ENCODE results near the gene MAP3K10. TPM values are rescaled to one million over a fixed set of nuclear protein-coding genes. Genes with fewer than 3 reads are reported as not detected.

The MAP3K10 gene
- total RNA-seq, 2 donors from 2014 or later = 10.5 to 23.8 TPM

DNA sequence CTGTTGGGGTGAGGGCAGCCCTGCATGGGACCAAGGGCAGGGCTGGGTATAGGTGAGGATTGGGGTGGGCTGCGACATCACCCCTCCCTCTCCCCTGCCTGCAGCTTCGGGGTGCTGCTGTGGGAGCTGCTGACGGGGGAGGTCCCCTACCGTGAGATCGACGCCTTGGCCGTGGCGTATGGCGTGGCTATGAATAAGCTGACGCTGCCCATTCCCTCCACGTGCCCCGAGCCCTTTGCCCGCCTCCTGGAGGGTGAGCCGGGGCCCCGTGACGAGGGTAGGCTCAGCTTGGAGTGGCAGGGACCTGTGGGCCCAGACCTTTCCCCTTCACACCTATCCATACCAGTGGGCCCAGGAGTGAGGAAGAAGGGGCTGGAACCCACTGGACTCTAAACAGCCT is 13.2 kb downstream of the MAP3K10 start:
- 96% methylated on average over 16 of the region's 16 CpGs for WGBS

DNA sequence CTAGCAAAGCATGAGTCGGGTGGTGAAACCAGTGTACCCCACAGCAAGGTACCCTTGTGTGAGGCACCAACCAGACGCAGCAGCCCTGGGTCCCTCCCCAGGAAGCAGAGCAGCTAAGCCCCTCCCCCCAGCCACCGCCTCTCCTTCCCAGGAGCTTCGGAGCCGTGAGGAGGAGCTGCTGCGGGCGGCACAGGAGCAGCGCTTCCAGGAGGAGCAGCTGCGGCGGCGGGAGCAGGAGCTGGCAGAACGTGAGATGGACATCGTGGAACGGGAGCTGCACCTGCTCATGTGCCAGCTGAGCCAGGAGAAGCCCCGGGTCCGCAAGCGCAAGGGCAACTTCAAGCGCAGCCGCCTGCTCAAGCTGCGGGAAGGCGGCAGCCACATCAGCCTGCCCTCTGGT is 14.5 kb downstream of the MAP3K10 start:
- Histone ChIP-seq H3K27me3 (replicated peaks; ENCODE audit: insufficient read depth) (no peaks in the 10 kb centered on the region), H3K27ac (no peak overlapping the region), H3K9me3 (no peaks in the 10 kb centered on the region), H3K4me1 (replicated peaks) (no peaks in the 10 kb centered on the region), H3K36me3 (peaks cover 0 to 1% of the 10 kb centered on the region in 2 donors), H3K4me3 (no peak overlapping the region)
- DNase-seq (ENCODE audit: low spot score) = no peak
- intact Hi-C loops (cut with DNase I) = no loop called here
- no peak for TF ChIP-seq POLR2AphosphoS5 (IDR thresholded peaks at IDR 0.05)
- no peak for TF ChIP-seq POLR2A (IDR thresholded peaks at IDR 0.05)
- TF ChIP-seq, protein P1, sequence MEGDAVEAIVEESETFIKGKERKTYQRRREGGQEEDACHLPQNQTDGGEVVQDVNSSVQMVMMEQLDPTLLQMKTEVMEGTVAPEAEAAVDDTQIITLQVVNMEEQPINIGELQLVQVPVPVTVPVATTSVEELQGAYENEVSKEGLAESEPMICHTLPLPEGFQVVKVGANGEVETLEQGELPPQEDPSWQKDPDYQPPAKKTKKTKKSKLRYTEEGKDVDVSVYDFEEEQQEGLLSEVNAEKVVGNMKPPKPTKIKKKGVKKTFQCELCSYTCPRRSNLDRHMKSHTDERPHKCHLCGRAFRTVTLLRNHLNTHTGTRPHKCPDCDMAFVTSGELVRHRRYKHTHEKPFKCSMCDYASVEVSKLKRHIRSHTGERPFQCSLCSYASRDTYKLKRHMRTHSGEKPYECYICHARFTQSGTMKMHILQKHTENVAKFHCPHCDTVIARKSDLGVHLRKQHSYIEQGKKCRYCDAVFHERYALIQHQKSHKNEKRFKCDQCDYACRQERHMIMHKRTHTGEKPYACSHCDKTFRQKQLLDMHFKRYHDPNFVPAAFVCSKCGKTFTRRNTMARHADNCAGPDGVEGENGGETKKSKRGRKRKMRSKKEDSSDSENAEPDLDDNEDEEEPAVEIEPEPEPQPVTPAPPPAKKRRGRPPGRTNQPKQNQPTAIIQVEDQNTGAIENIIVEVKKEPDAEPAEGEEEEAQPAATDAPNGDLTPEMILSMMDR (IDR thresholded peaks at IDR 0.05) = no peak
- WGBS = 95% methylated on average over 18 of the region's 21 CpGs

More for the DNA sequence above, 13.2 kb downstream of the MAP3K10 start:
- intact Hi-C loops (cut with DNase I) = no loop called here
- H3K4me1 ChIP-seq (replicated peaks) = no peaks in the 10 kb centered on the region
- no peaks in the 10 kb centered on the region for H3K27me3 ChIP-seq (replicated peaks; ENCODE audit: insufficient read depth)
- H3K36me3 ChIP-seq = no peaks in the 10 kb centered on the region
- H3K4me3 ChIP-seq = no peak overlapping the region
- no peaks in the 10 kb centered on the region for H3K9me3 ChIP-seq
- H3K27ac ChIP-seq = no peak overlapping the region
- no peak for DNase-seq (ENCODE audit: low spot score)
- TF ChIP-seq, protein P1 (IDR thresholded peaks at IDR 0.05) = no peak
- TF ChIP-seq POLR2AphosphoS5 (IDR thresholded peaks at IDR 0.05) (no peak), POLR2A (IDR thresholded peaks at IDR 0.05) (no peak)

DNA sequence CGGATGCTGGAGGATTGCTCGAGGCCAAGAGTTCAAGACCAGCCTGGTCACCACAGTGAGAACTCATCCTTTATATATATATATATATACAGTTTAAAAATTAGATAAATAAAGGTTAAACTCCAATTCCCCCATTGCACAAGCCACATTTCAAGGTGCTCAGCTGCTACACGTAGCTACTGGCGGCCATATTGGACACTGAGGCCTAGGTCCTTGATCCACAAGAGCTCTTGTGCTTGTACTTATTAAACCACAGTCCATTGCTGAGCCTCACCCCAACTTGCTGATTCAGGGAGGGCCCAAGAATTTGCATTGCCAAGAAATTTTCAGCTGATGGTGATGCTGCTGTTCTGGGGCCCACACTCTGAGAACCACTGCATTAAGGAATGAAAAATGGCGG is 17.4 kb downstream of the MAP3K10 start:
- Histone ChIP-seq H3K4me3 (no peak overlapping the region), H3K36me3 (peaks cover 0 to 3% of the 10 kb centered on the region in 2 donors), H3K9me3 (no peaks in the 10 kb centered on the region), H3K4me1 (replicated peaks) (no peaks in the 10 kb centered on the region), H3K27ac (no peak overlapping the region), H3K27me3 (replicated peaks; ENCODE audit: insufficient read depth) (no peaks in the 10 kb centered on the region)
- TF ChIP-seq, protein P1 (IDR thresholded peaks at IDR 0.05) = no peak
- TF ChIP-seq POLR2A (IDR thresholded peaks at IDR 0.05) (no peak), POLR2AphosphoS5 (IDR thresholded peaks at IDR 0.05) (no peak)
- intact Hi-C loops (cut with DNase I) = no loop called here
- WGBS = 96% methylated on average over 5 of the region's 5 CpGs
- no peak for DNase-seq (ENCODE audit: low spot score)

DNA sequence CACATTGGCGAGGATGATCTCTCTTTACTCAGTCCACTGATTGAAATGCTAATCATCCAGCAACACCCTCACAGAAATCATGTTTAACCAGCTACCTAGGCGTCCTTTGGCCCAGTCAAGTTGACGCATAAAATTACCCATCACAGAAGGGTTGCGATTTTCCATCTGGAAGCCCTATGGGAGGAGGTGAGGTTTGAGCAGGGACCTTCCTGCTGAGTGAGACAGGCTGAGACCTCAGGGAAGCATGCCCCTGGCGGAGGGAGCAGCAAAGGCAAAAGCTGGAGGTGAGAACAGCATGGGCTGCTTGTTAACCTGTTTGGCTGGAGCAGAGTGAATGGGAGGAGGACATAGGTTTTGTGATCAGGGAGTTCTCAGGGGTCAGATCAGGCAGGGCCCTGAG is 19.7 kb downstream of the MAP3K10 start:
- no peak for DNase-seq (ENCODE audit: low spot score)
- Histone ChIP-seq H3K27me3 (replicated peaks; ENCODE audit: insufficient read depth) (no peaks in the 10 kb centered on the region), H3K9me3 (no peaks in the 10 kb centered on the region), H3K4me1 (replicated peaks) (no peaks in the 10 kb centered on the region), H3K4me3 (no peak overlapping the region), H3K36me3 (peaks cover 0 to 3% of the 10 kb centered on the region in 2 donors), H3K27ac (no peak overlapping the region)
- intact Hi-C loops (cut with DNase I) = no loop called here
- WGBS = 90% methylated on average over 5 of the region's 5 CpGs
- no peak for TF ChIP-seq POLR2AphosphoS5 (IDR thresholded peaks at IDR 0.05)
- TF ChIP-seq, protein P1 (IDR thresholded peaks at IDR 0.05) = no peak
- no peak for TF ChIP-seq POLR2A (IDR thresholded peaks at IDR 0.05)

DNA sequence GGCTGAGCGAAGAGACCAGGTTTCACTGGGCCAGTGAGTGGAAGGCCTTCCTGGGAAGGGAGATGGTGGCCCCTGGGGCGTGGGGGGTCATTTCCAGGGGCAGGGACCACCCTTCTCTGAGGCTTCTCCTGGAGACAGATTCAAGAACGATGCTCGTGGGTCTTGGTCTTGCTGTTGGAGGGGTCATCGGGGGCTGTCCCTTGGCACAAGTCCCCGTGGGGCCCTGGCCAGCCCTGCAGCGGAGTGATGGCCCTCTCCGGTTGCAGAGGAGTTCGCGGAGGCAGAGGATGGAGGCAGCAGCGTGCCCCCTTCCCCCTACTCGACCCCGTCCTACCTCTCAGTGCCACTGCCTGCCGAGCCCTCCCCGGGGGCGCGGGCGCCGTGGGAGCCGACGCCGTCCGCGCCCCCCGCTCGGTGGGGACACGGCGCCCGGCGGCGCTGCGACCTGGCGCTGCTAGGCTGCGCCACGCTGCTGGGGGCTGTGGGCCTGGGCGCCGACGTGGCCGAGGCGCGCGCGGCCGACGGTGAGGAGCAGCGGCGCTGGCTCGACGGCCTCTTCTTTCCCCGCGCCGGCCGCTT is 22.1 kb downstream of the MAP3K10 start:
- Histone ChIP-seq H3K4me3 (no peak overlapping the region), H3K27ac (no peak overlapping the region), H3K36me3 (peaks cover 0 to 3% of the 10 kb centered on the region in 2 donors), H3K4me1 (replicated peaks) (no peaks in the 10 kb centered on the region), H3K27me3 (replicated peaks; ENCODE audit: insufficient read depth) (peaks cover 5% of the 10 kb centered on the region), H3K9me3 (no peaks in the 10 kb centered on the region)
- TF ChIP-seq POLR2AphosphoS5 (IDR thresholded peaks at IDR 0.05) (no peak), POLR2A (IDR thresholded peaks at IDR 0.05) (no peak)
- TF ChIP-seq, protein P1 (IDR thresholded peaks at IDR 0.05) = no peak
- intact Hi-C loops (cut with DNase I) = no loop called here
- 91% methylated on average over 48 of the region's 53 CpGs for WGBS
- DNase-seq (ENCODE audit: low spot score) = no peak

Data from prostate gland (tissue), 2 donors.